K562 (cell line): Measurements from ENCODE around the gene B3GALT4. TPM values are rescaled to one million over a fixed set of nuclear protein-coding genes. Genes with fewer than 3 reads are reported as not detected.

ENCODE experiments used
- ATAC-seq: fragments of 200-7000 bp; cut with Tn5 transposase; 3 replicates; pipeline ENCODE4 v1.9.1; 2020; ENCODE audit warnings: moderate library complexity
- BruUV-seq: library from RNA; stranded (reverse); fragments of 400-500 nt; replicated peaks from 2 replicates; lab custom pipeline; 2021; lab: Mats Ljungman, UMichigan
- CTCF ChIA-PET: fragments of 300-600 bp; formaldehyde crosslinking; extraction: SDS; loops from one replicate; lab custom pipeline; 2021; ENCODE audit warnings: low intra/inter-chr PET ratio; lab: Yijun Ruan, JAX
- POLR2A ChIA-PET: fragments of 300-600, 350-650 bp; sonication (Branson Sonifier 250); formaldehyde crosslinking; extraction: SDS; loops from one replicate; lab custom pipeline; 2021; ENCODE audit warnings: antibody characterized with exemption, inconsistent platforms; lab: Yijun Ruan, JAX
- DNase-seq, 4 experiments: peaks; one replicate each; pipeline versions ENCODE4 v3.0.0 to v3.0.0-alpha.2; 2011 to 2018; ENCODE audit warnings: low spot score in 3 of 4, mixed read lengths in 3 of 4; ENCODE audit errors: extremely low read depth in 1 of 4
- FAIRE-seq: peaks from 2 replicates; lab custom pipeline; 2011; peaks lifted over from hg19 to GRCh38; lab: Jason Lieb, UNC
- H2AFZ ChIP-seq: 2 replicates; pipeline ENCODE4 v1.6.0; 2011; ENCODE audit warnings: low read depth, low read length, control low read depth, inconsistent platforms
- H3K27ac ChIP-seq: fragments of 200-600 bp; 3 replicates; pipeline ENCODE4 v1.8.0; 2011; ENCODE audit warnings: low read depth, mild to moderate bottlenecking, control low read depth, inconsistent platforms, low read length, moderate library complexity, mixed read lengths; ENCODE audit errors: extremely low read depth
- H3K27me3 ChIP-seq, 2 experiments: fragments of 300-600 bp in 1 of 2; 2 replicates in 1 of 2; 3 replicates in 1 of 2; pipeline versions ENCODE4 v1.6.0 to v1.8.0; 2011; ENCODE audit warnings: inconsistent platforms in 2 of 2, low read length in 2 of 2, mild to moderate bottlenecking in 1 of 2, mixed read lengths in 1 of 2, moderate library complexity in 1 of 2; ENCODE audit not compliant: control insufficient read depth in 2 of 2, insufficient read depth in 2 of 2
- H3K36me3 ChIP-seq: fragments of 300-600 bp; 3 replicates; pipeline ENCODE4 v1.8.0; 2011; ENCODE audit warnings: mild to moderate bottlenecking, low read length, inconsistent platforms; ENCODE audit not compliant: control insufficient read depth, insufficient read depth
- H3K4me1 ChIP-seq, 2 experiments: fragments of 200-600 bp in 1 of 2; replicated peaks in 1 of 2; 2 replicates in 1 of 2; 3 replicates in 1 of 2; pipeline versions ENCODE4 v1.5.1 to v1.8.0; 2011; ENCODE audit warnings: inconsistent platforms in 2 of 2, low read length in 2 of 2, mild to moderate bottlenecking in 1 of 2, mixed read lengths in 1 of 2, moderate library complexity in 1 of 2; ENCODE audit not compliant: control insufficient read depth in 2 of 2, insufficient read depth in 2 of 2
- H3K4me2 ChIP-seq: 2 replicates; pipeline ENCODE4 v1.6.1; 2011; ENCODE audit warnings: low read length, control low read depth, inconsistent platforms, mixed read lengths; ENCODE audit not compliant: insufficient read depth
- H3K4me3 ChIP-seq: fragments of 200-600 bp; sonication (generic), shearing (Covaris generic); 2 replicates; pipeline ENCODE4 v1.5.1; 2016; ENCODE audit warnings: control low read depth, inconsistent platforms
- H3K79me2 ChIP-seq: fragments of 200-600 bp; 3 replicates; pipeline ENCODE4 v1.8.0; 2011; ENCODE audit warnings: low read length, inconsistent platforms; ENCODE audit not compliant: control insufficient read depth, insufficient read depth
- H3K9ac ChIP-seq, 2 experiments: 2 replicates each; pipeline versions ENCODE4 v1.6.0 to v1.6.1; 2011; ENCODE audit warnings: low read depth in 2 of 2, low read length in 2 of 2, control low read depth in 1 of 2, inconsistent platforms in 1 of 2, mild to moderate bottlenecking in 1 of 2, mixed read lengths in 1 of 2; ENCODE audit not compliant: insufficient read depth in 1 of 2
- H3K9me1 ChIP-seq: one replicate; pipeline ENCODE4 v1.6.0; 2011; ENCODE audit warnings: inconsistent platforms, mild to moderate bottlenecking, low read length, moderate library complexity; ENCODE audit not compliant: control insufficient read depth, insufficient read depth
- H3K9me3 ChIP-seq: replicated peaks from 2 replicates; pipeline ENCODE4 v1.5.1; 2011; ENCODE audit warnings: low read depth, low read length, inconsistent platforms; ENCODE audit not compliant: control insufficient read depth, insufficient read depth
- H4K20me1 ChIP-seq: replicated peaks from 2 replicates; pipeline ENCODE4 v1.6.1; 2011; ENCODE audit warnings: low read length, inconsistent platforms, mixed read lengths; ENCODE audit not compliant: control insufficient read depth, insufficient read depth
- CHD4 ChIP-seq: fragments of 200-600 bp; sonication (generic); IDR thresholded peaks from 3 replicates; pipeline ENCODE4 v1.6.1; 2012; ENCODE audit warnings: low read depth, mild to moderate bottlenecking, mixed read lengths, low read length, inconsistent platforms; ENCODE audit not compliant: insufficient read depth, insufficient replicate concordance, poor library complexity, severe bottlenecking
- ETV1 ChIP-seq: fragments of 450-650 bp; conservative IDR thresholded peaks from 2 replicates; pipeline ENCODE4 v1.6.1; 2016; ENCODE audit warnings: missing genetic modification characterization, control low read depth, low read depth, missing compliant biosample characterization
- FOS ChIP-seq: IDR thresholded peaks from 3 replicates; pipeline ENCODE4 v1.6.1; 2011; ENCODE audit not compliant: insufficient read length; ENCODE audit errors: extremely low read depth
- HDAC2 ChIP-seq: fragments of 450-650 bp; IDR thresholded peaks from 2 replicates; pipeline ENCODE4 v1.6.1; 2016; ENCODE audit warnings: mild to moderate bottlenecking
- SMAD1 ChIP-seq: fragments of 150-350 bp; IDR thresholded peaks from 2 replicates; pipeline ENCODE4 v1.6.1; 2014; ENCODE audit warnings: low read length, low read depth; ENCODE audit not compliant: partially characterized antibody
- TAF15 ChIP-seq: fragments of 200-400 bp; formaldehyde crosslinking; IDR thresholded peaks from 2 replicates; pipeline ENCODE4 v1.6.1; 2017; ENCODE audit warnings: mild to moderate bottlenecking, low read depth, low read length, moderate library complexity
- U2AF2 ChIP-seq: fragments of 200-400 bp; formaldehyde crosslinking; optimal IDR thresholded peaks from 2 replicates; pipeline ENCODE3; 2017; ENCODE audit warnings: low read depth, mild to moderate bottlenecking, low read length
- ZFX ChIP-seq: sonication (generic); formaldehyde crosslinking; IDR thresholded peaks from 2 replicates; pipeline ENCODE4 v1.8.0; 2022; ENCODE audit warnings: mild to moderate bottlenecking, missing genetic modification reagents, moderate library complexity
- WGBS: fragments of 100-300 bp; shearing (Covaris generic); methylation state at CpG from one replicate; pipeline ENCODE4 v1.1.6; 2016; ENCODE audit warnings: low coverage, mixed read lengths; ENCODE audit not compliant: insufficient coverage; ENCODE audit errors: missing lambda C conversion rate; 5-methylcytosine and 5-hydroxymethylcytosine counted together
- in situ Hi-C: fragments of 300-500 bp; cut with MboI; formaldehyde crosslinking; loops from 4 replicates; pipeline ENCODE4 v1.15.0; 2018; ENCODE audit warnings: inconsistent platforms, mixed read lengths
- intact Hi-C: fragments of 100-400 bp; cut with micrococcal nuclease; formaldehyde crosslinking; loops from 2 replicates; pipeline ENCODE4 v1.14.2; 2022
- polyA plus RNA-seq, 8 experiments: library from polyadenylated mRNA; depleted of rRNA in 4 of 8; stranded (reverse) in 5 of 8; unstranded in 3 of 8; fragments of >200 nt; fragmentation: Nextera tagmentation in 2 of 8; fragmentation: Illumina TruSeq in 1 of 8; extraction: Ambion mirVana in 2 of 8; extraction: Trizol in 1 of 8; gene quantifications; 2 replicates each; pipeline versions ENCODE4 v1.2.1 to v1.2.3, GENCODE V29; 2011 to 2014; ENCODE audit warnings: inconsistent platforms in 1 of 8, missing spikeins in 1 of 8
- total RNA-seq, 7 experiments: library from RNA; depleted of rRNA in 6 of 7; stranded (reverse); fragments of >200 nt in 6 of 7; fragmentation: Illumina TruSeq in 2 of 7; extraction: Trizol in 2 of 7; gene quantifications; 2 replicates each; pipeline versions ENCODE4 v1.2.1 to v1.2.3, GENCODE V29; 2011 to 2021; ENCODE audit warnings: low replicate concordance in 1 of 7
- TF ChIP-seq, protein P1 (sequence below): sonication (generic); formaldehyde crosslinking; IDR thresholded peaks from 2 replicates; pipeline ENCODE4 v1.8.0; 2023; ENCODE audit warnings: mild to moderate bottlenecking, missing genetic modification reagents
- TF ChIP-seq, protein P2 (sequence below), 2 experiments: fragments of 450-650 bp; IDR thresholded peaks; 2 replicates each; pipeline ENCODE4 v1.6.1; 2018; ENCODE audit warnings: mild to moderate bottlenecking in 2 of 2, low read depth in 1 of 2; ENCODE audit not compliant: partially characterized antibody in 2 of 2
- TF ChIP-seq, protein P3 (sequence below): sonication (generic); formaldehyde crosslinking; IDR thresholded peaks from 2 replicates; pipeline ENCODE4 v1.8.1; 2022; ENCODE audit warnings: missing genetic modification reagents
- TF ChIP-seq, protein P4 (sequence below): fragments of 450-650 bp; conservative IDR thresholded peaks from 2 replicates; pipeline ENCODE4 v1.6.1; 2016; ENCODE audit warnings: missing genetic modification characterization, low read depth, mild to moderate bottlenecking, missing compliant biosample characterization, moderate library complexity

B3GALT4 gene
- total and polyA plus RNA-seq, 9 of the 15 experiments (the other 6 are each of a cell fraction or from before 2014, with no cell fraction given), result 0.11 to 1.3 (median 0.53) TPM; not detected in 1

DNA sequence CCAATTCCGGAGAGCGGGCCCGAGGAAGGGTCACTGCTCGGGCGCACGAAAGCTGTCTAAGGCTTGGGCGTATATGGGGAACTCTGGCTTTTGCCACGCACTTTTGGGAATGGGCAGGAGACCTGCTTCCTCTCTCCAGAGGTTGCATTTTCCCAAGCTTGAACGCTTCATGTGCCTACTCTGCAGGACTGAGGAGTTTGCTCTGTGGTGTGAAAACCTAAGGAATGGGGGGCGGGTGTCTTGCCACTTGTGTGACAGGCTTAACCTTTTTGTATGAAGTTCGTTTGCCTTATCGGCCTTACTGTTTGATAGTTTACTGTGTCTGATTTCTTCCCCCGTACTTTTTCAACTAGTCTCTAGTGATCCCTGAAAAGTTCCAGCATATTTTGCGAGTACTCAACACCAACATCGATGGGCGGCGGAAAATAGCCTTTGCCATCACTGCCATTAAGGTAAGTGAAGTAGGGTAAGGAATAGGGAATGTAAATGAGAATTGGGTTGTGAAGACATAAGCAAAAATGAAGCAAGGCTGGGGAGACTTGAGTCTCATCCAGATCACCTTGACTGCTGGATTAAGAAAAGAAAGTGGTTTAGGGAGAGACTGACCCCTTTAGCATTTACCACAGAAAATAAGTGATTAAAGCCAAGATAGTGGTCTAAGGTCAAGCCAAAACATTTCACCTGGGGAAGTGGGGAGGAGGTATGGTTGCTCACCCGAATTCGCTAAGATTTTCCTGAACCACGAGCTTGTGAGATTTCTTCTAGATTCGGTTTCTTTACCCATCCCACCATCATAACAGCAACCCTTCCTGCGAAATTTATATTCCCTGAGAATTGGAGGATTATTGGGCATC is 4.4 kb upstream of the B3GALT4 start:
- Histone ChIP-seq H3K9me1 (no peaks in the 10 kb centered on the region), H3K79me2 (peaks cover 68% of the 10 kb centered on the region), H2AFZ (peak overlapping the region; percentile 42), H3K36me3 (peaks cover 76% of the 10 kb centered on the region), H3K4me3 (peak overlapping the region; percentile 93), H3K9me3 (no peaks in the 10 kb centered on the region), H3K4me2 (peak overlapping the region; percentile 99), H3K9ac (peak overlapping the region; percentile 92 to 100), H4K20me1 (peaks cover 42% of the 10 kb centered on the region), H3K4me1 (peaks cover 19 to 38% of the 10 kb centered on the region in 2 experiments), H3K27me3 (no peaks in the 10 kb centered on the region; a peak in 1 of 5 replicates), H3K27ac (peak overlapping the region; percentile 98)
- WGBS, result 0% methylated on average over 22 of the region's 22 CpGs
- intact Hi-C loops, result loop anchor here (1.0 to 10.0 kb wide), 2 partner anchors 45 to 302 kb away; partner anchors contain the start of gene ZBTB22
- DNase-seq, result peak in 2 of 4 experiments; percentile 40 to 45
- peak; percentile 27 for ATAC-seq
- in situ Hi-C loops, result loop anchor here (10.0 kb wide), 1 partner anchor 132 kb away; no protein-coding TSS in a partner anchor
- BruUV-seq, result TSS peak; percentile 66
- FAIRE-seq, result no peak
- CTCF ChIA-PET, result no interaction called here
- POLR2A ChIA-PET, result interaction anchor here (0.5 to 3.2 kb wide), 42 partner anchors 9 to 1758 kb away, joined by 3 to 47 read pairs (median 4); partner anchors contain the start of genes HSD17B8, HSPA1B, KIFC1 and PFDN6
- TF ChIP-seq, protein P1, sequence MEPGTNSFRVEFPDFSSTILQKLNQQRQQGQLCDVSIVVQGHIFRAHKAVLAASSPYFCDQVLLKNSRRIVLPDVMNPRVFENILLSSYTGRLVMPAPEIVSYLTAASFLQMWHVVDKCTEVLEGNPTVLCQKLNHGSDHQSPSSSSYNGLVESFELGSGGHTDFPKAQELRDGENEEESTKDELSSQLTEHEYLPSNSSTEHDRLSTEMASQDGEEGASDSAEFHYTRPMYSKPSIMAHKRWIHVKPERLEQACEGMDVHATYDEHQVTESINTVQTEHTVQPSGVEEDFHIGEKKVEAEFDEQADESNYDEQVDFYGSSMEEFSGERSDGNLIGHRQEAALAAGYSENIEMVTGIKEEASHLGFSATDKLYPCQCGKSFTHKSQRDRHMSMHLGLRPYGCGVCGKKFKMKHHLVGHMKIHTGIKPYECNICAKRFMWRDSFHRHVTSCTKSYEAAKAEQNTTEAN (CRISPR knock-in tag), result no peak
- TF ChIP-seq SMAD1 (no peak), ETV1 (no peak), U2AF2 (no peak), CHD4 (no peak), FOS (no peak), ZFX (peak; percentile 84), TAF15 (no peak), HDAC2 (no peak)
- TF ChIP-seq, protein P2, sequence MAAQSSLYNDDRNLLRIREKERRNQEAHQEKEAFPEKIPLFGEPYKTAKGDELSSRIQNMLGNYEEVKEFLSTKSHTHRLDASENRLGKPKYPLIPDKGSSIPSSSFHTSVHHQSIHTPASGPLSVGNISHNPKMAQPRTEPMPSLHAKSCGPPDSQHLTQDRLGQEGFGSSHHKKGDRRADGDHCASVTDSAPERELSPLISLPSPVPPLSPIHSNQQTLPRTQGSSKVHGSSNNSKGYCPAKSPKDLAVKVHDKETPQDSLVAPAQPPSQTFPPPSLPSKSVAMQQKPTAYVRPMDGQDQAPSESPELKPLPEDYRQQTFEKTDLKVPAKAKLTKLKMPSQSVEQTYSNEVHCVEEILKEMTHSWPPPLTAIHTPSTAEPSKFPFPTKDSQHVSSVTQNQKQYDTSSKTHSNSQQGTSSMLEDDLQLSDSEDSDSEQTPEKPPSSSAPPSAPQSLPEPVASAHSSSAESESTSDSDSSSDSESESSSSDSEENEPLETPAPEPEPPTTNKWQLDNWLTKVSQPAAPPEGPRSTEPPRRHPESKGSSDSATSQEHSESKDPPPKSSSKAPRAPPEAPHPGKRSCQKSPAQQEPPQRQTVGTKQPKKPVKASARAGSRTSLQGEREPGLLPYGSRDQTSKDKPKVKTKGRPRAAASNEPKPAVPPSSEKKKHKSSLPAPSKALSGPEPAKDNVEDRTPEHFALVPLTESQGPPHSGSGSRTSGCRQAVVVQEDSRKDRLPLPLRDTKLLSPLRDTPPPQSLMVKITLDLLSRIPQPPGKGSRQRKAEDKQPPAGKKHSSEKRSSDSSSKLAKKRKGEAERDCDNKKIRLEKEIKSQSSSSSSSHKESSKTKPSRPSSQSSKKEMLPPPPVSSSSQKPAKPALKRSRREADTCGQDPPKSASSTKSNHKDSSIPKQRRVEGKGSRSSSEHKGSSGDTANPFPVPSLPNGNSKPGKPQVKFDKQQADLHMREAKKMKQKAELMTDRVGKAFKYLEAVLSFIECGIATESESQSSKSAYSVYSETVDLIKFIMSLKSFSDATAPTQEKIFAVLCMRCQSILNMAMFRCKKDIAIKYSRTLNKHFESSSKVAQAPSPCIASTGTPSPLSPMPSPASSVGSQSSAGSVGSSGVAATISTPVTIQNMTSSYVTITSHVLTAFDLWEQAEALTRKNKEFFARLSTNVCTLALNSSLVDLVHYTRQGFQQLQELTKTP (IDR thresholded peaks at IDR 0.05; ENCODE audit: low read depth in 1 of 2, partially characterized antibody in 2 of 2), result no peak
- TF ChIP-seq, protein P3, sequence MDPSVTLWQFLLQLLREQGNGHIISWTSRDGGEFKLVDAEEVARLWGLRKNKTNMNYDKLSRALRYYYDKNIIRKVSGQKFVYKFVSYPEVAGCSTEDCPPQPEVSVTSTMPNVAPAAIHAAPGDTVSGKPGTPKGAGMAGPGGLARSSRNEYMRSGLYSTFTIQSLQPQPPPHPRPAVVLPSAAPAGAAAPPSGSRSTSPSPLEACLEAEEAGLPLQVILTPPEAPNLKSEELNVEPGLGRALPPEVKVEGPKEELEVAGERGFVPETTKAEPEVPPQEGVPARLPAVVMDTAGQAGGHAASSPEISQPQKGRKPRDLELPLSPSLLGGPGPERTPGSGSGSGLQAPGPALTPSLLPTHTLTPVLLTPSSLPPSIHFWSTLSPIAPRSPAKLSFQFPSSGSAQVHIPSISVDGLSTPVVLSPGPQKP, result no peak
- TF ChIP-seq, protein P4, sequence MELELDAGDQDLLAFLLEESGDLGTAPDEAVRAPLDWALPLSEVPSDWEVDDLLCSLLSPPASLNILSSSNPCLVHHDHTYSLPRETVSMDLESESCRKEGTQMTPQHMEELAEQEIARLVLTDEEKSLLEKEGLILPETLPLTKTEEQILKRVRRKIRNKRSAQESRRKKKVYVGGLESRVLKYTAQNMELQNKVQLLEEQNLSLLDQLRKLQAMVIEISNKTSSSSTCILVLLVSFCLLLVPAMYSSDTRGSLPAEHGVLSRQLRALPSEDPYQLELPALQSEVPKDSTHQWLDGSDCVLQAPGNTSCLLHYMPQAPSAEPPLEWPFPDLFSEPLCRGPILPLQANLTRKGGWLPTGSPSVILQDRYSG (tag), result no peak
